B cell (primary cell): ENCODE results near the gene ERBIN.

ENCODE experiments used
- CTCF ChIP-seq: fragments of 200-600 bp; IDR thresholded peaks from one replicate; pipeline ENCODE4 v1.8.0; 2022; ENCODE audit warnings: antibody characterized with exemption, mild to moderate bottlenecking
- EZH2 ChIP-seq: IDR thresholded peaks from 2 replicates; pipeline ENCODE4 v1.6.1; 2012; ENCODE audit warnings: borderline replicate concordance, low read depth, mild to moderate bottlenecking, moderate library complexity, low read length; ENCODE audit not compliant: insufficient read depth, poor library complexity, severe bottlenecking

- TF ChIP-seq CTCF (no peak), EZH2 (no peak)
Measured at GRCh38 chr5:65954200-65954599, 27.8 kb downstream of the ERBIN start.
